HG03097 (cell line): Measurements from ENCODE around the gene TSPAN19.

Experiments used
- ATAC-seq: cut with Tn5 transposase; IDR thresholded peaks from one replicate; pipeline ENCODE4 v1.9.1; 2021; ENCODE audit not compliant: unreplicated experiment, low FRiP score

The TSPAN19 gene

DNA sequence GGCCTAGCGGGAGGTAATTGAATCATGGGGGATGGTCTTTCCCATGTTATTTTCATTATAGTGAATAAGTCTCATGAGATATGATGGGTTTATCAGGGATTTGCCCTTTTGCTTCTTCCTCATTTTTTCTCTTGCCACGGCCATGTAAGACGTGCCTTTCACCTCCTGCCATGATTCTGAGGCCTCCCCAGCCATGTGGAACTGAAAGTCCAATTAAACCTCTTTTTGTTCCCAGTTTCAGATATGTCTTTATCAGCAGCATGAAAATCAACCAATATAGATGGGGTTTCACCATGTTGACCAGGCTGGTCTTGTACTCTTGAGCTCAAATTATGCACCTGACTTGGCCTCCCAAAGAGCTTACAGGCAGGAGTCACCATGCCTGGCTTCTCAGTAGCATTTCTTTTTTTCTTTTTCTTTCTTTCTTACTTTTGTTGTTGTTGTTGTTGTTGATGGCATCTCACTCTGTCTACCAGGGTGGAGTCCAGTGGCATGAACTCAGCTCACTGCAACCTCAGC, 33.2 kb downstream of the TSPAN19 start:
- no peak for ATAC-seq

GRCh38 chr12:85000729-85001128, 35.3 kb downstream of the TSPAN19 start:
- no peak for ATAC-seq

GRCh38 chr12:84998341-84998740, 37.7 kb downstream of the TSPAN19 start:
- ATAC-seq, result no peak

DNA sequence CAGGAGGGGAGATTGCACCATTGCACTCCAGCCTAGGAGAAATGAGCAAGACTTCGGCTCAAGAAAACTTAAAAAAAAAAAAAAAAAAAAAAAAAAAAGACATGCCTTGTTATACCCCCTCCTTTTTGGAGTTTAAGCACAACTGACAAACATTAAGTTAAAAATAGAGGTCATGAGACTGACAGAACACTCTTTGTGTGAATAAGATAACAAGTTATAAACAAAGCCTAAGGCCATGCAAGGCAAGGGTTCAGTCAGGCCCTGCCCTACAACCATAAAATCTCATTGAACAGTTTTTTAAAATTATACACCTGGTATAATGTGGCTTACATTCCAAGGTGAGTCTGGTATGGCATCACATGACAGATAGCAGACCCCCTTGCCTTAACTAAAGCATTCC, 39.3 kb downstream of the TSPAN19 start:
- no peak for ATAC-seq

- ATAC-seq, result no peak
Measured at GRCh38 chr12:84995641-84996040, 40.4 kb downstream of the TSPAN19 start.

DNA sequence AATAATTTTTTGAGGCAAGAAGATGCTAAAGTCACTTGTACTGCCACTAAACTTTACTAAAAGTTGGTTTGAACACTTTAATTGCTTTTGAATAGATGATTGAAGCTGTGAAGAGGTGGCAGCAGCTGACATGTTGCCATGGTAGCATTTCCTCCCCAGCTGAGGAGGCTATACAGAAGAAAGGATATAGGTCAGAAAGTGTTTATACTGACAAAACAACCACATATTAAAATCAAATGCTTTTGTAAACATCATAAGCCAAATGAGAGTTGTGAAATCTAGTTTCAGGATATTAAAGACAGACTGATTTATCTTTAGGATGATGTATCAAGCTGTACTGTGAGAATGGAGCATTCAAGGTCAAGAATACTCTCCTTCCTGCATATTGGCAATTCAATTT, 41.7 kb downstream of the TSPAN19 start:
- ATAC-seq, result no peak

- ATAC-seq, result no peak
Measured at GRCh38 chr12:84986586-84986985, 49.5 kb downstream of the TSPAN19 start.

- no peak for ATAC-seq
Measured at GRCh38 chr12:84986117-84986516, 50.0 kb downstream of the TSPAN19 start.

GRCh38 chr12:84983289-84983688, 52.8 kb downstream of the TSPAN19 start:
- ATAC-seq, result no peak

DNA sequence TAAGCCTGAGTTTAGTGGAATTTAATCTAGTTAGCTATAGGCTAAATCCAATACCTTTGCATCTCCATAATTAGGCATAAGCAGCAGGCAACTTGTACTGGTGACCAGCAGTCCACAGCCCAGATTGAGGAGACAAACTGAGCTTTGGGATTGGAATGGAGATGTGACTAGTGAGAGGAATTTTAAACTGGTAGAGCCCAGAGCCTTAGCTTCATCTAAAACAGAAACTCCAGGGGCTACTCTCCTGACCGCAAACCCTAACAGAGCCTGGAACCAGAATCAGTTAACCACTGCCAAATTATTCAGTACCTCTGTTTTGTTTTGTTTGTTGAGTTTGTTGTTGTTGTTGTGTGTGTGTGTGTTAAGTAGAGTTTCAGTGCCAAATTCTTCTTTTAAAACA, 53.2 kb downstream of the TSPAN19 start:
- ATAC-seq, result no peak

GRCh38 chr12:84978921-84979320, 57.2 kb downstream of the TSPAN19 start:
- ATAC-seq, result no peak

DNA sequence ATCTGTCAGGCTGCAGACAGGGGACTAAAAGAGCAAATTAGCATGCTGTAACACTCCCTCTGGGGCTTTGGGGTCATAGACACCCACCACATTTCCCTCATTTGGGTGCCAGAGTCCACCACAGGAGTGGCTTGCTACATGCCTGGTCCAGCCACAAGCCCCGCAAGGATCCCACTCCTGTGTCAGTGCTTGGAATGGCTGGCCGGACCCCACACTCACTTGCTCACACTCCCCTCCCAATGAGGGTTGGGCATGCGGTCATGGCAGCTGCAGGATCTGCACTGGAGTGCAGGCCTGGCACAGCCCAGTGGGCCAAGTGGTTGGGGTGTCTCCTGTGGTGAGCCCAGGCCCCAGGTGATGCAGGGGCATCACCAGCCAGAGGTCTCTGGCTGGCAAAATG, 59.9 kb downstream of the TSPAN19 start:
- no peak for ATAC-seq

DNA sequence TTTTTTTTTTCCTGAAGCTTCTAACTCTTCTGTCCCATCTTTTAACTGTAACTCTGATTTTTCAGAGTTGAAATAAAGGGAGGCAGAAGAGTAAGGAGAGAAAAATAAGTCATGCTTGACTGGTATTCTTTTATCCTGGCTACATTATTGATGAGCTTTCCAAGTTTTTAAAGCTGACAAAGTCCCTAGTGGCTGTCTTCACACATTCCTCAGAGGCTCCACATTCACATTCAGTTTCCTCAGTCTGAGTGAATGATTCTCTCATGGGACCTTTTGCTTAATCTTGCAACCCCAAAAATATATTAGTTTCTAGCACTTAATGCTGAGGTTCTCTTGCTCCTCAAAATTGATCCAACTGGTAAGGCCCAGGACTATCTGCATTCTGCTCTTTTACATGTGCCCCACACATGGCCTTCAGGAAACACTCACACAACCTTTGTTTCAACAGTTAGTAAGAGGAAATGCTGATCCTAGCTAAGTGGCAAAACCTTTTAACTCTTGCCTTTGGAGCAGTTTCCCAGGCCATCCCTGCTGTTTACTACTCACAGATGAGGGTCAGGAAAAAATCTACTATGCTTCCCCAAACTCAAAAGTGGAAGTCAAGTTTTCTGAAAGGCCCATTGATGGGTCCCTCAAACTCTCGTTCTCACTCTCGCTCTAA, 61.8 kb downstream of the TSPAN19 start:
- no peak for ATAC-seq

DNA sequence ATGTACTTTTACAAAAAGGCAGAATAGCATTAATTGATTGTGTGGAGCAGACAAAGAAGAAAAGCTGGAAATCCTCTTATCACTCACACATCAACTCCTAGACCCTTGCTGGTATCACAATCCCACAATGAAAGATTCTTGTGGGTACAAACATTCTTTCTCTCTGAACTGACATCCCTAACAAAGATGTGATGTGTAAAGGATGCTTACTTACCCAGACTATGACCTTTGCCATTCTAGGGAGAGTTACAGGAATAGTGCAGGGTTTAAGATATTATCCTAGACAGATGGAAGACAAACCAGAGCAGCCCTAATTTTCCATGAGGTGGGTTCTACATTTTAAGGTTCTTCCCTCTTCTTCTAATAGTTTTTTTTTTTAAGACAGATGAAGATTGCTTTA, 63.1 kb downstream of the TSPAN19 start:
- ATAC-seq, result no peak

DNA sequence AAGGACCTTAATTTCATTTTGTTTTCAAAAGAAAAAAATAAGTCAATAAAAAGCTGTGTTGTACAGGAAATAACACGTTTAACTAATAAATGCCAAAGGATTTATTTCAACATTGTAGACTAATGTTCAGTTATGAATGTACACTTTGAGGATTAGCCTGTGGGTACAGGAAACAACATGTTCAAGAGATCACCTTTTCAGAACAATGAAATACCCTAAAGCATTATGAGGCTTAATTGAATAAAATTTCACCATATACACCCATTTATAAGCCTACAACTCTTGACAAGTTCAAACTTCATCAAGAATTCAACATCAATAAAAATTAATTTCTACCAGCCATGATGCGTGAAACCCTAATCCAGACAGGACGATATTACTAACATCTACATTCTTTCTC, 66.9 kb downstream of the TSPAN19 start:
- ATAC-seq, result no peak
